Duodenal mucosa (tissue), 2 donors: ENCODE results near the gene BCAP31.

ENCODE experiments used
- H3K27ac ChIP-seq: one replicate; pipeline ENCODE4 v1.7.0; 2013; ENCODE audit warnings: low read depth, low read length
- H3K27me3 ChIP-seq, 2 donors: one replicate each; pipeline ENCODE4 v1.7.0; 2013; ENCODE audit warnings: low read length in 2 of 2, control low read depth in 1 of 2; ENCODE audit not compliant: insufficient read depth in 2 of 2, control insufficient read depth in 1 of 2
- H3K36me3 ChIP-seq, 2 donors: one replicate each; pipeline ENCODE4 v1.7.0; 2013; ENCODE audit warnings: low read length in 2 of 2, control low read depth in 1 of 2; ENCODE audit not compliant: insufficient read depth in 2 of 2, control insufficient read depth in 1 of 2
- H3K4me1 ChIP-seq, 2 donors: one replicate each; pipeline ENCODE4 v1.7.0; 2013; ENCODE audit warnings: low read length in 2 of 2, control low read depth in 1 of 2; ENCODE audit not compliant: insufficient read depth in 2 of 2, control insufficient read depth in 1 of 2
- H3K4me3 ChIP-seq, 2 donors: one replicate each; pipeline ENCODE4 v1.7.0; 2013; ENCODE audit warnings: low read length in 2 of 2, low read depth in 1 of 2
- H3K9ac ChIP-seq, 2 donors: one replicate each; pipeline ENCODE4 v1.7.0; 2013; ENCODE audit warnings: low read length in 2 of 2, low read depth in 1 of 2
- H3K9me3 ChIP-seq, 2 donors: one replicate each; pipeline ENCODE4 v1.7.0; 2013; ENCODE audit warnings: low read length in 2 of 2, control low read depth in 1 of 2; ENCODE audit not compliant: control insufficient read depth in 1 of 2

BCAP31 gene

GRCh38 chrX:153741446-153741845 is 17.3 kb upstream of the BCAP31 start:
- H3K9ac ChIP-seq: no peak overlapping the region
- no peaks in the 10 kb centered on the region for H3K9me3 ChIP-seq
- H3K36me3 ChIP-seq: no peaks in the 10 kb centered on the region
- H3K4me3 ChIP-seq: no peak overlapping the region
- no peak overlapping the region for H3K27ac ChIP-seq
- H3K27me3 ChIP-seq: no peaks in the 10 kb centered on the region
- peaks cover 5 to 19% of the 10 kb centered on the region in 2 donors for H3K4me1 ChIP-seq

- Histone ChIP-seq H3K36me3 (no peaks in the 10 kb centered on the region), H3K9me3 (no peaks in the 10 kb centered on the region), H3K4me3 (no peak overlapping the region), H3K4me1 (peaks cover 5 to 23% of the 10 kb centered on the region in 2 donors), H3K27me3 (no peaks in the 10 kb centered on the region), H3K9ac (no peak overlapping the region), H3K27ac (no peak overlapping the region)
Measured at GRCh38 chrX:153740631-153741222, 16.5 kb upstream of the BCAP31 start.

DNA sequence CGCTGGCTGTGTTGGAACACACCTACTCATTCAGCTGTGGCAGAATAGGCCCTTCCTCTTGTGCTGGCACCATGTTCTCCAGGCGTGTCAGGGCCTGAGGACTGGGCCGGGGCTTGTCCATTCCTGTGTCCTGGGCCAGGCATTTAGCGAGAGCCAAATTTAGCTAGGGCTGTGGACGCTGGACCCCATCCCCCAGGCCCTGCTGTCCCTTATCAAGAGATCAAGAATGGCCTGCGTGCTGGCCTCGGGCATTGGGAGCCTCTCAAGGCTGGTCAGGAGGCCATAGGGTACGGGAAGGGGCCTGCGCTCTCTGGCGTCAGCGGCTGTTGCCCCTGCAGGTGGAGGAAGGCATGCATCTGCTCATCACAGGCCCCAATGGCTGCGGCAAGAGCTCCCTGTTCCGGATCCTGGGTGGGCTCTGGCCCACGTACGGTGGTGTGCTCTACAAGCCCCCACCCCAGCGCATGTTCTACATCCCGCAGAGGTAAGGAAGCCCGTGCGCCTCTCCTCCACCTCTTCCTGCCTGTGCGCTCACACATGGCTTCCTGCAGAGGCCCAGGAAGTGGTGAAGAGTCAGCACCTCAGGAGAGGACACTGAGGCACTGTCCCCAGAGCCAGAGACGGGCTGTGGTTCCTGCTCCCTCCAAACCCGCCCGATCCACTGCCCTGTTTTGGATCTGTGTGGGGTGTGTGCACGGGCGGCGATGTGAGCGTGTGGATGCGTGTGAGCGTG is 15.7 kb upstream of the BCAP31 start:
- no peak overlapping the region for H3K4me3 ChIP-seq
- no peaks in the 10 kb centered on the region for H3K9me3 ChIP-seq
- H3K9ac ChIP-seq: no peak overlapping the region
- H3K27me3 ChIP-seq: no peaks in the 10 kb centered on the region
- H3K4me1 ChIP-seq: peaks cover 5 to 23% of the 10 kb centered on the region in 2 donors
- H3K27ac ChIP-seq: no peak overlapping the region
- no peaks in the 10 kb centered on the region for H3K36me3 ChIP-seq

GRCh38 chrX:153738056-153738605 is 13.9 kb upstream of the BCAP31 start:
- H3K9ac ChIP-seq: no peak overlapping the region
- peaks cover 5 to 23% of the 10 kb centered on the region in 2 donors for H3K4me1 ChIP-seq
- H3K4me3 ChIP-seq: no peak overlapping the region
- no peak overlapping the region for H3K27ac ChIP-seq
- no peaks in the 10 kb centered on the region for H3K36me3 ChIP-seq
- no peaks in the 10 kb centered on the region for H3K9me3 ChIP-seq
- no peaks in the 10 kb centered on the region for H3K27me3 ChIP-seq

GRCh38 chrX:153736871-153737441 is 12.8 kb upstream of the BCAP31 start:
- Histone ChIP-seq H3K4me3 (no peak overlapping the region), H3K27ac (no peak overlapping the region), H3K36me3 (peaks cover 0 to 2% of the 10 kb centered on the region in 2 donors), H3K9me3 (no peaks in the 10 kb centered on the region), H3K4me1 (peaks cover 5 to 23% of the 10 kb centered on the region in 2 donors), H3K27me3 (no peaks in the 10 kb centered on the region), H3K9ac (no peak overlapping the region)

DNA sequence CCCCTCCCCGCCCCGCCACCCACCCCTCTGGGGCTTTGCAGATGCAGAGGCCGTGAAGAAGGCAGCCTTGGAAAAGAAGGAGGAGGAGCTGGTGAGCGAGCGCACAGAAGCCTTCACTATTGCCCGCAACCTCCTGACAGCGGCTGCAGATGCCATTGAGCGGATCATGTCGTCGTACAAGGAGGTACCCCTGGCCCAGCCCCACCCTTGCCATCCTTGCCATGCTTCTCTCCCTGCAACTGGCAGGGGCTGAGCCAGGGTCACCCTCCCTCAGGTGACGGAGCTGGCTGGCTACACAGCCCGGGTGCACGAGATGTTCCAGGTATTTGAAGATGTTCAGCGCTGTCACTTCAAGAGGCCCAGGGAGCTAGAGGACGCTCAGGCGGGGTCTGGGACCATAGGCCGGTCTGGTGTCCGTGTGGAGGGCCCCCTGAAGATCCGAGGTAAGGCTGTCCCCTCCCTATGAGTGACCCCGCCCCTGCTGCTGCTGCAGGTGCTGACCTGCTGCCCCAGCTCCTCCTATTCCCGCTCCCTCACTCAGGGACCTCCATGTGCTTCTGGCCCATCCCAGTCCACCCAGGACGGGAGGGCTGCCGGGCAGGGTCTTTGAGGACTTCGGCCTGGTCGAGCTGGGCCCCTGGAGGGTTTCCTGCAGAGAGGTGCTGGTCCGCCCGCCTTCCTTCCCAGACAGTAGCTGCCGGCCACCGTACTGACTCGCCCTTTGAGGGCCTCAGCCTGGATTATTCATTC is 12.1 kb upstream of the BCAP31 start:
- Histone ChIP-seq H3K4me3 (no peak overlapping the region), H3K27ac (no peak overlapping the region), H3K4me1 (peaks cover 5 to 24% of the 10 kb centered on the region in 2 donors), H3K9me3 (no peaks in the 10 kb centered on the region), H3K9ac (no peak overlapping the region), H3K27me3 (no peaks in the 10 kb centered on the region), H3K36me3 (peaks cover 0 to 3% of the 10 kb centered on the region in 2 donors)

GRCh38 chrX:153735274-153735673 is 11.1 kb upstream of the BCAP31 start:
- Histone ChIP-seq H3K9me3 (no peaks in the 10 kb centered on the region), H3K4me3 (no peak overlapping the region), H3K36me3 (peaks cover 0 to 3% of the 10 kb centered on the region in 2 donors), H3K27ac (no peak overlapping the region), H3K27me3 (no peaks in the 10 kb centered on the region), H3K9ac (no peak overlapping the region), H3K4me1 (peaks cover 3 to 18% of the 10 kb centered on the region in 2 donors)

DNA sequence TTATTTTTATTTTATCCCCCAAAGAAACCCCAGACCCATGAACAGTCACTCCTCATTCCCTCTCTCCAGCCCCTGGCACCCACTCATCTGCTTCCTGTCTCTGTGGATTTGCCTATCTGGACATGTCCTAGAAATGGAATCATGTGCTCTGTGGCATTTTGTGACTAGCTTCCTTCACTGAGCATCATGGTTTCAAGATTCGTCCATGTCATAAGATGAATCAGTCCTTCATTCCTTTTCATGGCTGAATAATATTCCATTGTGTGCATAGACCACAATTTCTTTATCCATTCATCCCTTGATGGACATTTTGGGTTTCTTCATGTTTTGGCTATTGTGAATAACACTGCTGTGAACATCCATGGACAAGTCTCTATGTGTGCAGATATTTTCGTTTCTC is 10.7 kb upstream of the BCAP31 start:
- Histone ChIP-seq H3K36me3 (peaks cover 0 to 3% of the 10 kb centered on the region in 2 donors), H3K9me3 (no peaks in the 10 kb centered on the region), H3K9ac (no peak overlapping the region), H3K27me3 (no peaks in the 10 kb centered on the region), H3K4me3 (no peak overlapping the region), H3K4me1 (peaks cover 0 to 16% of the 10 kb centered on the region in 2 donors), H3K27ac (no peak overlapping the region)

DNA sequence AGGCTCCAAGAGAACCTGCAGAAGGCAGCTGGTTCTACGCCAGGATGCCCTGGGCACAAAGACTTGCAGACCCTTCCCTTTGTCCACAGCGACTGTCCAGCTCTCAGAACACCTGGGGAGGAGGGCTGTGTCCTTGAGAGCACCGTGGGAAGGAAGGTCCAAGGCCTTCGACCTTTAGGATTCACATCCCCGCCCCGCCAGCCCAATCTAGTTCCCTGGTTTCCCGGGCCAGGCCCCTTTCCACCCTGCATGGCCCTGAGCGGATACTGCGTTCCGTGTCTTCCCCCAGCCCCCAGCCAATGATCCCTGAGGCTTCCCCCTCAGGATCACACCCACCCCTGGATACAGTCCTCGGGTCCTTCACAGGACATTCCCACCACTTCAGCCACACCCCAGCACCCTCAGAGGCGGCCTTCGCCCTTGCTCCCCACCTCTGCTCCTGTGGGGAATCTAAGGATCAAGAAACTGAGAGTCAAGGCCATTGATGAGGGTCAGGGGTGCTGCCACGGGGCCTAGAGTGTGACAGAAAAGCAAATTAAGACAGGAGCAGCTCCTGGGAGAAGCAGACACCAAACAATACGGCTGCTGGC is 9.6 kb upstream of the BCAP31 start:
- Histone ChIP-seq H3K4me1 (peaks cover 0 to 16% of the 10 kb centered on the region in 2 donors), H3K27ac (no peak overlapping the region), H3K9ac (no peak overlapping the region), H3K4me3 (no peak overlapping the region), H3K27me3 (no peaks in the 10 kb centered on the region), H3K36me3 (peaks cover 0 to 3% of the 10 kb centered on the region in 2 donors), H3K9me3 (no peaks in the 10 kb centered on the region)
